A549 treated with CORT108297 at 1 μM for 4 hours (cell line): Measurements from ENCODE around the gene SPHKAP. TPM values are rescaled to one million over a fixed set of nuclear protein-coding genes. Genes with fewer than 3 reads are reported as not detected.

Experiments
- total RNA-seq: library from RNA; stranded (reverse); fragments of 200-300 nt; extraction: Qiagen RNA extraction; gene quantifications from 5 replicates; pipeline ENCODE4 v1.2.3, GENCODE V29; 2022

The SPHKAP gene, protein sequence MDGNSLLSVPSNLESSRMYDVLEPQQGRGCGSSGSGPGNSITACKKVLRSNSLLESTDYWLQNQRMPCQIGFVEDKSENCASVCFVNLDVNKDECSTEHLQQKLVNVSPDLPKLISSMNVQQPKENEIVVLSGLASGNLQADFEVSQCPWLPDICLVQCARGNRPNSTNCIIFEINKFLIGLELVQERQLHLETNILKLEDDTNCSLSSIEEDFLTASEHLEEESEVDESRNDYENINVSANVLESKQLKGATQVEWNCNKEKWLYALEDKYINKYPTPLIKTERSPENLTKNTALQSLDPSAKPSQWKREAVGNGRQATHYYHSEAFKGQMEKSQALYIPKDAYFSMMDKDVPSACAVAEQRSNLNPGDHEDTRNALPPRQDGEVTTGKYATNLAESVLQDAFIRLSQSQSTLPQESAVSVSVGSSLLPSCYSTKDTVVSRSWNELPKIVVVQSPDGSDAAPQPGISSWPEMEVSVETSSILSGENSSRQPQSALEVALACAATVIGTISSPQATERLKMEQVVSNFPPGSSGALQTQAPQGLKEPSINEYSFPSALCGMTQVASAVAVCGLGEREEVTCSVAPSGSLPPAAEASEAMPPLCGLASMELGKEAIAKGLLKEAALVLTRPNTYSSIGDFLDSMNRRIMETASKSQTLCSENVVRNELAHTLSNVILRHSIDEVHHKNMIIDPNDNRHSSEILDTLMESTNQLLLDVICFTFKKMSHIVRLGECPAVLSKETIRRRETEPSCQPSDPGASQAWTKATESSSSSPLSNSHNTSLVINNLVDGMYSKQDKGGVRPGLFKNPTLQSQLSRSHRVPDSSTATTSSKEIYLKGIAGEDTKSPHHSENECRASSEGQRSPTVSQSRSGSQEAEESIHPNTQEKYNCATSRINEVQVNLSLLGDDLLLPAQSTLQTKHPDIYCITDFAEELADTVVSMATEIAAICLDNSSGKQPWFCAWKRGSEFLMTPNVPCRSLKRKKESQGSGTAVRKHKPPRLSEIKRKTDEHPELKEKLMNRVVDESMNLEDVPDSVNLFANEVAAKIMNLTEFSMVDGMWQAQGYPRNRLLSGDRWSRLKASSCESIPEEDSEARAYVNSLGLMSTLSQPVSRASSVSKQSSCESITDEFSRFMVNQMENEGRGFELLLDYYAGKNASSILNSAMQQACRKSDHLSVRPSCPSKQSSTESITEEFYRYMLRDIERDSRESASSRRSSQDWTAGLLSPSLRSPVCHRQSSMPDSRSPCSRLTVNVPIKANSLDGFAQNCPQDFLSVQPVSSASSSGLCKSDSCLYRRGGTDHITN (N-terminal part only)
- 0.02 TPM in 1 of 5 replicates, not detected in the others for total RNA-seq

DNA sequence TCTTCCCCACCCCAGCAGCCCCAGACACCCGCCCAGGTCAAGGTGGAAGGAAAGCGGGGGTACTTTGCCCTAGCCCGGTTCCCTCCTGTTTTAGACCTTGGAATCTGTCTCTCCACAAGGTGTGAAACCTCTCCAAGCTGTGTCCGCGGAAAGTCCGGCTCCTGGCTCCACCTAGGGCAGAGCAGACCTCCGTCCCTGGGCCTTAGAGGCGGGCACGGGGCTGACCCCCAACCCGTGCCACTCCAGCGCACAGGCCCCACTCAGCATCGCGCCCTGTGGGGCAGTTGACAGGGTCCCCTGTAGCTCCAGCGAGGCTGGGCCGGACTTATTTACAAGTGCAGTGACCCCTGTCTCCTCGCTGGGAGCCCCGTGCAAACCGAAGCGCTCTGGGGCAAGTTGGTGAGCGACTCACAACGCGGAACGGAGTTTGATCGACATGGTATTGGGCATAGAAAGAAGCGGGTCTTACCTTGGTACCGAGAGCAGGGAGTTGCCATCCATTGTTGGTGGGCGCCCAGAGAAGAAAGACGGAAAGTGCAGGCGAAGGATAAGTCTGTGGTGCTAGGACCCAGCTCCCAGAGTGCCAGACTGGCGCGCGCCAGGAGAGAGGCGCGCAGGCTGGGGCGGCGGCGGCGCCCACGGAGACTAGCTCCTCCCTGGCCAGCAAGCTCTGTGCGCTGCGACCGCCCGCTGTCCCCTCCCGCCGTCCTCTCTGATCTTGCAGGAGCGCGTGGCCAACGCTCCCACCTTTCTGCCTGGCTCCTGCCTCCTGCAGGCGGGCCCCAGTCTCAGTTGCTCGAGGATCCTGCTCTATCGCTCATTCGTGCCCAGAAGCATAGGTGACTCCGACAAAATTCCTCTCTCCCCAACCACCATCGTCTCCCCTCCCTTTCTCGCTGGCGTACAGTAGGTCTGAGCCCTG, at the start of gene SPHKAP:
SPHKAP (minus strand) TSS at position 590 of the 922 bp plus-strand sequence; CDS start at position 501, 89 bp downstream.

